A172 (cell line): Measurements from ENCODE around the gene NCOR1. TPM values are rescaled to one million over a fixed set of nuclear protein-coding genes. Genes with fewer than 3 reads are reported as not detected.
"Not testable (repeated sequence)": the region's sequence is repeated elsewhere in the genome, so short reads cannot be mapped to it uniquely, and the experiment has no call there.

ENCODE experiments used
- DNase-seq: peaks from one replicate; pipeline ENCODE4 v3.0.0-alpha.2; 2015; ENCODE audit warnings: low spot score
- total RNA-seq: library from RNA; depleted of rRNA; stranded (reverse); fragments of >200 nt; shearing (Covaris generic); gene quantifications from 2 replicates; pipeline ENCODE4 v1.2.3, GENCODE V29; 2014

The NCOR1 gene
- total RNA-seq, 1 experiment from 2014 or later, result 95.9 TPM

DNA sequence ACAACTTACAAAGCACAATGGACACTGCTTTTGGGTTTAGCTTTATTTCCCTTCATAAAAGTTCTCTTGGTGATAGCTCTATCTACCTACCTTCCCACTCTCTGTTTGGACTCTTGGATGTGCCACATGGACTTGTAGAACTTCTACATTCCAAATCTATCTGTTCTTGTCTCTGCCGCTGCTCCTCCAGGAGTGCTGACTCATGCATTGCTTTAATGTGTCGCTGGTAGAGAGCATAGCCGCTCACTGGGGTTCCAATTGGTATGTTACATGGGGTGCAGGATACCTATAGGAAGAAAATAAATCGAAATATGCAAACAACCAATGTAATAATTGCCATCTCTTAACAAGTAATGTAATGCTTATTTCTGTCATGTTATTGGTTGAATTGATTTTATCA, 123.6 kb downstream of the NCOR1 start:
- no peak for DNase-seq

- DNase-seq, result no peak
These were observed 128.4 kb downstream of the NCOR1 start for GRCh38 chr17:16086957-16087356.

DNA sequence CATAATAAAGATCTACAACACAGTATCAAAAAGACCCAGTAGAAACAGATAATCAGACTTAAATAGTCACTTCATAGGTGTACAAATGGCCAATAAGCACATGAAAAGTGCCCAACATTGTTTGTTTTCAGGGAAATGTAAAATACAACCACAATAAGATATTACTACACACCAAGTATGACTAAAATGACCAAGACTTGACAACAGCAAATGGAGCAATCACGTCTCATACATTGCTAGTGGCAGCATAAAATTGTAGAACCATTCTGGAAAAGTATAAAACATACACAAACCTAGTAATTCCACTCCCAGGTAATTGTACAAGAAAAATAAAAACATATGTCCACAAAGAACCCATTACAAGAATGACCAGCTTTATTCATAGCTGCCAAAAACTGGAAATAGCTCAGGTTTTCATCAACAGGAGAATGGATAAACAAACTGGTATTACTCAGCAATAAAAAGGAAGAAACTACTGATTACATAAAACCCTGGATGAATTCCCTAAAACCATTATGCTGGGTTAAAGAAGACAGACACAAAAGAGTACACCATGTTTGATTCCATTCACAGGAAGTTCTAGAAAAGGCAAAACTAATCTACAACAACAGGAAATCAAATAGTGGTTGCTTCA, 130.2 kb downstream of the NCOR1 start:
- DNase-seq, result peak; percentile 23

DNA sequence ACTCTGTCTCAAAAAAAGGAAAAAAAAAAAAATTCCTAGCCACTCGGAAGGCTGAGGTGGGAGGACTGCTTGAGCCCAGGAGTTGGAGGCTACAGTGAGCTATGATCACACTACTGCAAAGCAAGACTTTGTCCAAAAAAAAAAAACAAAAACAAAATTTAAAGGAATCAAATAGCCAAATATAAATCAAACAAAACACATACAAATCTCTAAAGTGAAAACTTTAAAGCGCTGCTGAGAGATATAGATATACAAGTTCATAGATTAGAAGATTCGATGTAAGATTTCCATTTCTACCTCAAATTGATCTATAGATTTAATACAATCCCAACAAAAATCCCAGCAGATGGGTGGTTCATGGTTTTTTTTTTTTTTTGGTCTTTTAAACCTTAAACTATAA, 132.1 kb downstream of the NCOR1 start:
- DNase-seq, result no peak

- DNase-seq, result no peak
These were observed 133.7 kb downstream of the NCOR1 start for GRCh38 chr17:16081507-16082087.

- no peak for DNase-seq
These were observed 135.0 kb downstream of the NCOR1 start for GRCh38 chr17:16080366-16080765.

DNA sequence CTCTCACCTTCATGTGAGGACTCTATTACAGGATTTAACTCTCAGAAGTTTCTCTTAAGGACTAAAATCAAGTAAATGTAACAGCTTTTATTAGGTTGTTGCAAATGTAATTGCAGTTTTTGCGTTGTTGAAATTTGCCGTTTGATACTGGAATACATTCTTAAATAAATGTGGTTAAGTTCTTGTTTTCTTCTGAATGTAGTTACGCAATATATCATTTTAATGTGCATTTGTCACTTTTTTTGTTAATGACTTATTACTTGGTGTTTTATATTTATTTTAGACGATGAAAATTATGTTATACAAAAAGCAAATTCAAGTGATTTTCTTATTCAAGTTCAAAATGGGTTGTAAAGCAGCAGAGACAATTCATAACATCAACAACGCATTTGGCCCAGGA, 139.4 kb downstream of the NCOR1 start:
- no peak for DNase-seq

- DNase-seq, result no peak
These were observed 140.9 kb downstream of the NCOR1 start for GRCh38 chr17:16074423-16074822.

- DNase-seq, result no peak
These were observed 141.5 kb downstream of the NCOR1 start for GRCh38 chr17:16073845-16074244.

DNA sequence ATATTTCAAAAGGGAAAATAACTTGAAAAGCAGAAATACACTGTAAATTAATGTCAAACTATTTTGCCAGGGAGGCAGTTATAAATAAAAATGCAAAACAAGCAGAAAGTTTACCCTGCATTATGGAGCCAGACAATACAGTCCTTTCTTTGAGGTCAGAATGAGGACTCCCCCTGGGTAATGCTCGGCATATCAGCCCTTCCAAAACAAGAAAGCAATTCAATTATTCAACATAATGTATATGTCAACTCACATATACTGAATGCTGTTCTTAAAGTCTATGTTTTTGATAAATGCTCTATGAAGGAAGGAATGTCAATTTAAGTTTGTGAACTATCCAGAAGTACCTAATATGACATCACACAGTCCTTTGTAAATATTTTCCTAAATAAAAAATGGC, 143.3 kb downstream of the NCOR1 start:
- DNase-seq, result no peak

DNA sequence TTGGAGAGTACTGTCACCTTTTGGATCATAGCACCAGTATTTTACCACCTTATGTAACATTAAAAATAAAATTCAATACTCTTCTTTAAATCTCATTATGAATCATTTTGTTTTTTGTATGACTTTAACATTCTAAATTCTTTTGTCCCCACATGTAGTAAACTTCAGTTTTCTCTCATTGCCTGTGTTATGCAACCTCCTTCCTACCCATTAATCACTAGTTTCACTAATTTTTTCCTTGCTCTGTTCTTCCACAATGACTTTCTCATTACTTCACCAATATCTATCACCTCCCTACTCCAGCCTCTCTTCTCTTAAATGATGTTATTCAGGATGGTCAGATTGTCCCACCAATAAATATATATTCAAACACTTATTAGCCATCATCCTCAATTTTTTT, 147.0 kb downstream of the NCOR1 start:
- DNase-seq, result no peak

DNA sequence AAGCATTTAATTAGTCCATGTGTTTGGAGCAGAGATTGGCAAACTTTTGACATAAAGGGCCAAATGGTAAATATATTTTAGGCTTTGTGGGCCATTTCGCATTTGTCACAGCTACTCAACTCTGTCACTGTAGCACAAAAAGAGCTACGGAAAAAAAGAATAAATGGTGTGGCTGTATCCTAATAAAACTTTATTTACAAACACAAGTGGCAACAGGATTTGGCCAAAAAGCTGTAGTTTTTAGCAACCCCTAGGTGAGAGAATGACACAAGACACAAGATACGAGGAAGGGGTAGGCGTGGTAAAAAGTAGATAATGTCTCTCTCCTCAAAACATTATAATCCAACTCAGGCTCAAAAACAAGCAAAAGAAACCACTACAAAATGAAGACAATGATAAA, 149.2 kb downstream of the NCOR1 start:
- DNase-seq, result no peak

DNA sequence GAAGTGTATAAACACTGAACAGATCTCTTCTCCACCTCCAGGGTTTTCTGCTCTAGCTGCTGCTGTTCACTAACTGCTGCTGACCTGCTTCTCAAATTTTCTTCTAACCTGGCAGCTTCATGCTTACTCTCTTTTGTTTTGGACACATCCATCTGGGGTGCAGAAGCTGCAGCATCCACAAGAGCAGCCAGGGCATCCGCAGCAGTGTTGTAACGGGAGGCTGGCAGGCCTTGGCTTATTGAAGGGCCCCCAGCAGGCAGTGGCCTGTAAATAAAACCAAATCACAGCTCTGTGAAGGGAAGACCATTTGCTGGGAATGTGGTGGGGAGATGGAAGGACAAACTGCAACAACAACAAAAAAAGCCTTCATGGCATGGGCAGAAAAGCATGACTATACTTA, 153.7 kb downstream of the NCOR1 start:
- DNase-seq, result no peak

GRCh38 chr17:16055139-16055538, 160.2 kb downstream of the NCOR1 start:
- not testable (repeated sequence) for DNase-seq

DNA sequence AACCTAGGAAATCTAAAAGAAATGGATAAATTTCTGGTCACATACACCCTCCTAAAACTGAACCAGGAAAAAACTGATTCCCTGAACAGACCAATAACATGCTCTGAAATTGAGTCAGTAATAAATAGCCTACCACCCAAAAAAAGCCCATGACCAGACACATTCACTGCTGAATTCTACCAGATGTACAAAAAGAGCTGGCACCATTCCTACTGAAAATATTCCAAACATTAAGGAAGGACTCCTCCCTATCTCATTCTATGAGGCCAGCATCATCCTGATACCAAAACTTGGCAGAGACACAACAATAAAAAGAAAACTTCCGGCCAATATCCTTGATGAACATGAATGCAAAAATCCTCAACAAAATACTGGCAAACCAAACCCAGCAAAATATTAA, 162.8 kb downstream of the NCOR1 start:
- DNase-seq, result no peak

DNA sequence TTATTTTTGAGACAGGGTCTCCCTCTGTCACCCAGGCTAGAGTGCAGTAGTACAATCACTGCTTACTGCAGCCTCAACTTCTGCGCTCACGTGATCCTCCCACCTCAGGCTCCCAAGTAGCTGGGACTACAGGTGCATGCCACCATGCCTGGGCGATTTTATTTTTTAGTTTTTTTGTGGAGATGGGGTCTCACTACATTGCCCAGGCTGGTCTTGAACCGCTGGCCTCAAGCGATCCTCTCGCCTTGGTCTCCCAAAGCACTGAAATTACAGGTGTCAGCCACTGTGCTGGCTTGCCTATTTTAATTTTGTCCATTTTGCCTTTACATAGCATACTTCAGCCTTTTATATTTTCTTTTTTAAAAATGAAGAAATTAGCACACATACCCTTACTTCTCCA, 164.5 kb downstream of the NCOR1 start:
- DNase-seq, result no peak

GRCh38 chr17:16048811-16049449, 166.4 kb downstream of the NCOR1 start:
- no peak for DNase-seq

DNA sequence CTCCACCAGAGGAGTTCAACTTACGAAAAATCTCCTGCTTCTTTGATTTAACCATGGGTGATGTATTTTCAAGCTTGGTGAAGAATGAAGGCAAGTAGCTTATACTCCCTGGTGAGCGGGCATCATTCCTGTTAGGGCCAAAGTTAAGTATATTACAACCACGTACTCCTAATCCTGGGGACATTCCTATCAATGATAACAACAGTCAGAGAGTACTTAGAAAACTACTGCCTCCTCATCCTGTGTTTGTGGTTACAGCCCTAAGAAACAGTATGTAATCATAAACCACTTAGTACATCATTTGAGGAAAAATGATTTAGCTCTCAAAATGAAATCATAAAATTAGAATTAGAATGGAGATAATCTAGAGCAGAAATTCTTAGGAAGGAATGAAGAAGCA, 168.4 kb downstream of the NCOR1 start:
- DNase-seq, result no peak

DNA sequence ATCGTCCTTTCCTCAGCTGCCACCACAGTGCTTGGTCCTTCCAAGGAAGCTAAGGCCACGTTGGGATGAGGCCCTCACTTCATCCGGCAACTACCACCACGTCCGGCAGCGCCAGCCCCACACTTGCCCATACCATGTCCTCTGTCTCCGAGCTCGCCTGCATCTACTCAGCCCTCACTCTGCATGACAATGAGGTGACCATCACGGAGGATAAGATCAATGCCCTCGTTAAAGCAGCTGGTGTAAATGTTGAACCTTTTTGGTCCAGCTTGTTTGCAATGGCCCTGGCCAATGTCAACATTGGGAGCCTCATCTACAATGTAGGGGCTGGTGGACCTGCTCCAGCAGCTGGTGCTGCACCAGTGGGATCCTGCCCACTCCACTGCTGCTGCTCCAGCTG, 170.8 kb downstream of the NCOR1 start:
- DNase-seq, result no peak

DNA sequence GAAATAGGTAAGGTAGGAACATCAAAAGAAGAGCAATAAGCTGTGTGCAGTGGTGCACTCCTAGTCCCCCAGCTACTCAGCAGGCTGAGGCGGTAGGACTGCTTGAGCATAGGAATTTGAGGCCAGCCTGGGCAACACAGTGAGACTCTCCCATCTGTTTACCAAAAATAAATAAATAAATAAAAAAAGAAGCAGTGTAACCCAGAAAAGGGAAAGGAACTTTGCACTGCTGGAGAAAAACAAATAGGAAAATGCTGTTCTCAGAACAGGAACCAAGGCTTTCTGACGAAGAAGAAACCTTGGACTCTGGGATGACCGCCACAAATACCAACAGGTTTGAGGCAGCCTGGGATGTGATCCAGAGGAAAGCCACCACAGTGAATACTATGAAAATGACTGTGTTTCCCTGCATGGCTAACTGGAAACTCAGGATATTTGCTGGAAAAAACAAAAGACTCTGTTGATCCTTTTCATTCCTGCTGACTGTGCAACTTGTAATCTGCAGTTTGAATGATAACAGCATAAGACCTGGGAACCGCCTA, 174.6 kb downstream of the NCOR1 start:
- DNase-seq, result peak; percentile 11

GRCh38 chr17:16037636-16038035, 177.7 kb downstream of the NCOR1 start:
- DNase-seq, result no peak

DNA sequence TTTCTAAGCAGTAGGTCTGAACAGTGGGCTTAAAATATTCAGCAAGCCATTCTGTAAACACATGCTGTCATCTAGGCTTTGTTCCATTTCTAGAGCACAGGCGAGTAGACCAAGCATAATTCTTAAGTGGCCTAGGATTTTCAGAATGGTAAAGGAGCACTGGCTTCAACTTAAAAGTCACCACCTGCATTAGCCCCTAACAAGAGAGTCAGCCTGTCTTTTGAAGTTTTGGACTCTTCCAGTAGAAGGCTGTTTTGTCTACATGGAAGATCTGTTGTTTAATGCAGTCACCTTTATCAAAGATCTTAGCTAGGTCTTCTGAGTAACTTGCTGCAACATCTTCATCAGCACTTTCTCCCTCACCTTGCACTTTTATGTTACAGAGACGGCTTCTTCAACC, 179.1 kb downstream of the NCOR1 start:
- no peak for DNase-seq

- DNase-seq, result no peak
These were observed 181.5 kb downstream of the NCOR1 start for GRCh38 chr17:16033729-16034349.
